ENCODE data around the gene SEMA4D. TPM values are rescaled to one million over a fixed set of nuclear protein-coding genes. Genes with fewer than 3 reads are reported as not detected.

Gene SEMA4D
- total RNA-seq, 1 experiment from 2014 or later: 8.0 TPM

DNA sequence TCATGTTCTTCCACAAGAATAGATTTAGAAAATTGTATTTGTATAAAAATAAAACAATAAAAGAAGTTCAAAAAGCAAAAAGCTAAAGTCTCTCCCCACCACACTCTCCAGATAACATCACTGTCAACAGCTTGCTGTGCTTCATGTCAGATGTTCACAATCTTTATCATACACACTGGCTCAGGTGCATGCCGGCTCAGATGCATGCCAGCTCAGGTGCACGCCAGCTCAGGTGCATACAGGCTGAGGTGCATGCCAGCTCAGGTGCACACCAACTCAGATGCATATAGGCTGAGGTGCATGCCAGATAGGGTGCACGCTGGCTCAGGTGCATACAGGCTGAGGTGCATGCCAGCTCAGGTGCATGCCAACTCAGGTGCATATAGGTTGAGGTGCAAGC lies 26.5 kb downstream of the SEMA4D start:
- Histone ChIP-seq H3K9me3 (ENCODE audit: low read length) (no peaks in the 10 kb centered on the region), H3K27me3 (ENCODE audit: low read length) (no peaks in the 10 kb centered on the region), H3K27ac (ENCODE audit: low read length) (no peak overlapping the region), H3K4me1 (ENCODE audit: insufficient read depth, low read length) (0 out of 2 replicates have a peak, but pooled peaks cover 1% of the 10 kb centered on the region), H4K20me1 (ENCODE audit: low read length) (no peaks in the 10 kb centered on the region), H3K4me3 (ENCODE audit: low read length) (no peak overlapping the region), H3K36me3 (ENCODE audit: low read depth, low read length) (no peaks in the 10 kb centered on the region), H3K9ac (ENCODE audit: low read length) (no peak overlapping the region), H3F3A (ENCODE audit: low read length, unreplicated experiment) (no peaks in the 10 kb centered on the region), H3K79me2 (ENCODE audit: low read length) (peaks cover 3% of the 10 kb centered on the region; the same call in 1 of the 2 replicates), H3K9me2 (replicated peaks; ENCODE audit: low read length) (no peaks in the 10 kb centered on the region), H3K4me2 (ENCODE audit: low read length) (no peak overlapping the region), H2AFZ (ENCODE audit: low read length) (no peak overlapping the region)
- CTCF ChIA-PET: no interaction called here
- intact Hi-C loops (cut with micrococcal nuclease): no loop called here
- no TSS peak for BruUV-seq (replicated peaks)
- ATAC-seq: no peak
- TF ChIP-seq EZH2 (IDR thresholded peaks at IDR 0.05; ENCODE audit: low read length, unreplicated experiment): no peak
- no peak for TF ChIP-seq EZH2phosphoT487 (IDR thresholded peaks at IDR 0.05; ENCODE audit: borderline replicate concordance, low read length)
- TF ChIP-seq, protein P1, sequence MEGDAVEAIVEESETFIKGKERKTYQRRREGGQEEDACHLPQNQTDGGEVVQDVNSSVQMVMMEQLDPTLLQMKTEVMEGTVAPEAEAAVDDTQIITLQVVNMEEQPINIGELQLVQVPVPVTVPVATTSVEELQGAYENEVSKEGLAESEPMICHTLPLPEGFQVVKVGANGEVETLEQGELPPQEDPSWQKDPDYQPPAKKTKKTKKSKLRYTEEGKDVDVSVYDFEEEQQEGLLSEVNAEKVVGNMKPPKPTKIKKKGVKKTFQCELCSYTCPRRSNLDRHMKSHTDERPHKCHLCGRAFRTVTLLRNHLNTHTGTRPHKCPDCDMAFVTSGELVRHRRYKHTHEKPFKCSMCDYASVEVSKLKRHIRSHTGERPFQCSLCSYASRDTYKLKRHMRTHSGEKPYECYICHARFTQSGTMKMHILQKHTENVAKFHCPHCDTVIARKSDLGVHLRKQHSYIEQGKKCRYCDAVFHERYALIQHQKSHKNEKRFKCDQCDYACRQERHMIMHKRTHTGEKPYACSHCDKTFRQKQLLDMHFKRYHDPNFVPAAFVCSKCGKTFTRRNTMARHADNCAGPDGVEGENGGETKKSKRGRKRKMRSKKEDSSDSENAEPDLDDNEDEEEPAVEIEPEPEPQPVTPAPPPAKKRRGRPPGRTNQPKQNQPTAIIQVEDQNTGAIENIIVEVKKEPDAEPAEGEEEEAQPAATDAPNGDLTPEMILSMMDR (conservative IDR thresholded peaks at IDR 0.05; ENCODE audit: low read depth, low read length): no peak
- no peak for DNase-seq
- POLR2A ChIA-PET (ENCODE audit: unreplicated experiment): no interaction called here

DNA sequence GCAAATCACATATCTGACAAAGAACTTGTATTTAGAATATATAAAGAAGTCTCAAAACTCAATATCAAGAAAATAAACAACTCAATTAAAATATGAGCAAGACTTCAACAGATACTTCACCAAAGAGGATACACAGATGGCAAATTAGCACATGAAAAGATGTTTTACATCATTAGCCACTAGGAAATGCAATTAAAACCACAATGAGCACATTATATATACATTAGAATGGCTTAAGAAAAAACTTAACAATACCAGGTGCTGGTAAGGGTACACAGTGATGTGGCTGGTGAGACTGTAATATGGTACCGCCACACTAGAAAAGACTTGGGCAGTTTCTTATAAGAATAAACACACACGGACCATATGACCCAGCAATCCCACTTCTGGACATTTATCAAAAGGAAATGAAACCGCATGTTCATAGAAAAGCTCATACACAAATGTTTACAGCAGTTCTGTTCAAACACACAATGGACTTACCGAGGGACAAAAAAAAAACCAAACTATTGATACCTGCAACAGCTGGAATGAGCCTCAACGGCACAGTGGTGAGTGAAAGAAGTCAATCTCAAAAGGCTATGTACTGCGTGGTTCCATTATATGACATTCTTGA lies 27.6 kb downstream of the SEMA4D start:
- Histone ChIP-seq H3K9me3 (ENCODE audit: low read length) (no peaks in the 10 kb centered on the region), H3K4me1 (ENCODE audit: insufficient read depth, low read length) (no peaks in the 10 kb centered on the region), H3K79me2 (ENCODE audit: low read length) (0 out of 2 replicates have a peak, but pooled peaks cover 1% of the 10 kb centered on the region), H3K9ac (ENCODE audit: low read length) (no peak overlapping the region), H3F3A (ENCODE audit: low read length, unreplicated experiment) (no peaks in the 10 kb centered on the region), H3K36me3 (ENCODE audit: low read depth, low read length) (no peaks in the 10 kb centered on the region), H3K4me2 (ENCODE audit: low read length) (no peak overlapping the region), H3K27me3 (ENCODE audit: low read length) (no peaks in the 10 kb centered on the region), H3K9me2 (replicated peaks; ENCODE audit: low read length) (no peaks in the 10 kb centered on the region), H3K4me3 (ENCODE audit: low read length) (no peak overlapping the region), H4K20me1 (ENCODE audit: low read length) (no peaks in the 10 kb centered on the region), H3K27ac (ENCODE audit: low read length) (no peak overlapping the region), H2AFZ (ENCODE audit: low read length) (no peak overlapping the region)
- BruUV-seq (replicated peaks): no TSS peak
- TF ChIP-seq EZH2 (IDR thresholded peaks at IDR 0.05; ENCODE audit: low read length, unreplicated experiment): no peak
- TF ChIP-seq, protein P1 (conservative IDR thresholded peaks at IDR 0.05; ENCODE audit: low read depth, low read length): no peak
- no peak for TF ChIP-seq EZH2phosphoT487 (IDR thresholded peaks at IDR 0.05; ENCODE audit: borderline replicate concordance, low read length)
- no peak for DNase-seq
- ChIA-PET CTCF (no interaction called here), POLR2A (ENCODE audit: unreplicated experiment) (no interaction called here)
- ATAC-seq: no peak
- intact Hi-C loops (cut with micrococcal nuclease): no loop called here

DNA sequence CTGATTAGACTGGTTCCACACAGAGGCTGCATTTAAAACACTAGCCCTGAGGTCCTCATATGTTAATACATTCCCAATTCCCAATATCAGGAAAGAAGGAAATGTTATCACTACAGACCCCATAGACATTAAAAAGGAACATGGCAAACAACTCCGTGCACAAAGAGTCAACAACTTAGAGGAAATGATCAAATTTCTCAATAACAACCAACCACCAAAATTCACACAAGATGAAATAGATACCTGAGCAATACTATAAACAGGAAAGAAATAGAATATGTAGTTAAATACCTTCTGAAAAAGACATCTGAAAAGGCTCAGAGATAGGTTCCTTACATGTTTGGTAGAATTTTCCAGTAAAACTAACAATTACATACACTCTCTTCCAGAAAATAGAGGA lies 28.9 kb downstream of the SEMA4D start:
- Histone ChIP-seq H3K27ac (ENCODE audit: low read length) (no peak overlapping the region), H3K79me2 (ENCODE audit: low read length) (no peaks in the 10 kb centered on the region), H3K4me1 (ENCODE audit: insufficient read depth, low read length) (no peaks in the 10 kb centered on the region), H2AFZ (ENCODE audit: low read length) (no peak overlapping the region), H3K36me3 (ENCODE audit: low read depth, low read length) (no peaks in the 10 kb centered on the region), H3F3A (ENCODE audit: low read length, unreplicated experiment) (no peaks in the 10 kb centered on the region), H3K9me2 (replicated peaks; ENCODE audit: low read length) (no peaks in the 10 kb centered on the region), H3K4me3 (ENCODE audit: low read length) (no peak overlapping the region), H3K9ac (ENCODE audit: low read length) (no peak overlapping the region), H3K27me3 (ENCODE audit: low read length) (no peaks in the 10 kb centered on the region), H3K9me3 (ENCODE audit: low read length) (no peaks in the 10 kb centered on the region), H3K4me2 (ENCODE audit: low read length) (no peak overlapping the region), H4K20me1 (ENCODE audit: low read length) (no peaks in the 10 kb centered on the region)
- DNase-seq (no peak), ATAC-seq (no peak)
- ChIA-PET POLR2A (ENCODE audit: unreplicated experiment) (no interaction called here), CTCF (no interaction called here)
- intact Hi-C loops (cut with micrococcal nuclease): no loop called here
- TF ChIP-seq, protein P1 (conservative IDR thresholded peaks at IDR 0.05; ENCODE audit: low read depth, low read length): no peak
- TF ChIP-seq EZH2phosphoT487 (IDR thresholded peaks at IDR 0.05; ENCODE audit: borderline replicate concordance, low read length) (no peak), EZH2 (IDR thresholded peaks at IDR 0.05; ENCODE audit: low read length, unreplicated experiment) (no peak)
- no TSS peak for BruUV-seq (replicated peaks)
